NCI-H2196 treated with DMSO at 0.1 percent for 48 hours (cell line): Measurements from ENCODE around the gene SSBP3.

Experiments used
- DNase-seq: peaks from one replicate; lab custom pipeline; 2025; ENCODE audit not compliant: unreplicated experiment; lab: John Stamatoyannopoulos, UW

The SSBP3 gene

GRCh38 chr1:54410359-54410758 lies 4.2 kb upstream of the SSBP3 start:
- no peak for DNase-seq

GRCh38 chr1:54409156-54410142 lies 3.3 kb upstream of the SSBP3 start:
- DNase-seq: no peak

- no peak for DNase-seq
Observed at GRCh38 chr1:54408147-54409066, 2.2 kb upstream of the SSBP3 start.

GRCh38 chr1:54407404-54408146 lies 1.4 kb upstream of the SSBP3 start:
- peak; percentile 86 for DNase-seq

- no peak for DNase-seq
Observed at GRCh38 chr1:54407154-54407403, 885 bp upstream of the SSBP3 start.

GRCh38 chr1:54405898-54406293 lies 298 bp downstream of the SSBP3 start:
- no peak for DNase-seq

GRCh38 chr1:54404939-54405897 lies 976 bp downstream of the SSBP3 start:
- DNase-seq: no peak

- DNase-seq: no peak
Observed at GRCh38 chr1:54404263-54404662, 1.9 kb downstream of the SSBP3 start.

- DNase-seq: no peak
Observed at GRCh38 chr1:54403808-54404261, 2.4 kb downstream of the SSBP3 start.

GRCh38 chr1:54403405-54403804 lies 2.8 kb downstream of the SSBP3 start:
- no peak for DNase-seq

GRCh38 chr1:54402896-54403295 lies 3.3 kb downstream of the SSBP3 start:
- no peak for DNase-seq

- peak; percentile 32 for DNase-seq
Observed at GRCh38 chr1:54401799-54402198, 4.4 kb downstream of the SSBP3 start.

- DNase-seq: no peak
Observed at GRCh38 chr1:54400329-54400728, 5.9 kb downstream of the SSBP3 start.

- DNase-seq: no peak
Observed at GRCh38 chr1:54399765-54400164, 6.4 kb downstream of the SSBP3 start.

GRCh38 chr1:54398963-54399528 lies 7.1 kb downstream of the SSBP3 start:
- no peak for DNase-seq

- DNase-seq: no peak
Observed at GRCh38 chr1:54397980-54398379, 8.2 kb downstream of the SSBP3 start.

- DNase-seq: peak; percentile 67
Observed at GRCh38 chr1:54397090-54397591, 9.1 kb downstream of the SSBP3 start.

GRCh38 chr1:54396261-54396933 lies 9.8 kb downstream of the SSBP3 start:
- no peak for DNase-seq
